PC-9 (cell line): ENCODE data around the gene HABP4. TPM values are rescaled to one million over a fixed set of nuclear protein-coding genes. Genes with fewer than 3 reads are reported as not detected.

Experiments used
- BruUV-seq: library from RNA; stranded (reverse); fragments of 400-500 nt; replicated peaks from 2 replicates; lab custom pipeline; 2021; lab: Mats Ljungman, UMichigan
- CTCF ChIA-PET: fragments of 300-600 bp; sonication (Branson Sonifier 250); formaldehyde crosslinking; loops from one replicate; lab custom pipeline; 2022; ENCODE audit warnings: antibody characterized with exemption; lab: Charles Lee
- POLR2A ChIA-PET: fragments of 300-600 bp; sonication (Branson Sonifier 250); formaldehyde crosslinking; loops from one replicate; lab custom pipeline; 2022; ENCODE audit warnings: antibody characterized with exemption; ENCODE audit not compliant: unreplicated experiment; lab: Charles Lee
- DNase-seq, 2 experiments: peaks; one replicate each; pipeline versions ENCODE4 v3.0.0 to v3.0.0-alpha.2; 2015 to 2022; ENCODE audit warnings: mixed read lengths in 1 of 2
- H2AFZ ChIP-seq: fragments of 200-600 bp; sonication (generic); 2 replicates; pipeline ENCODE4 v1.8.1; 2017; ENCODE audit warnings: antibody characterized with exemption
- H3F3A ChIP-seq: fragments of 200-600 bp; sonication (generic); 2 replicates; pipeline ENCODE4 v1.8.1; 2017; ENCODE audit warnings: antibody characterized with exemption, mild to moderate bottlenecking, low read depth; ENCODE audit not compliant: insufficient read depth
- H3K27ac ChIP-seq: fragments of 200-600 bp; sonication (generic); 2 replicates; pipeline ENCODE4 v1.6.1; 2016; ENCODE audit warnings: mixed run types
- H3K27me3 ChIP-seq: fragments of 200-600 bp; sonication (generic); 2 replicates; pipeline ENCODE4 v1.6.1; 2016; ENCODE audit warnings: low read depth, mixed run types; ENCODE audit not compliant: insufficient read depth
- H3K36me3 ChIP-seq: fragments of 200-600 bp; sonication (generic); 2 replicates; pipeline ENCODE4 v1.6.1; 2016; ENCODE audit warnings: low read depth, mixed run types
- H3K4me1 ChIP-seq: fragments of 200-600 bp; sonication (generic); replicated peaks from 2 replicates; pipeline ENCODE4 v1.6.1; 2016; ENCODE audit warnings: mixed run types; ENCODE audit not compliant: insufficient read depth
- H3K4me2 ChIP-seq: fragments of 200-600 bp; sonication (generic); 2 replicates; pipeline ENCODE4 v1.6.1; 2017; ENCODE audit warnings: mixed run types
- H3K4me3 ChIP-seq: fragments of 200-600 bp; sonication (generic); 2 replicates; pipeline ENCODE4 v1.6.1; 2016; ENCODE audit warnings: mixed run types
- H3K79me2 ChIP-seq: fragments of 200-600 bp; sonication (generic); 2 replicates; pipeline ENCODE4 v1.6.1; 2017; ENCODE audit warnings: low read depth, mixed run types
- H3K9me2 ChIP-seq: fragments of 200-600 bp; sonication (generic); 2 replicates; pipeline ENCODE4 v1.8.1; 2017; ENCODE audit warnings: mild to moderate bottlenecking; ENCODE audit not compliant: insufficient read depth
- H3K9me3 ChIP-seq: fragments of 200-600 bp; sonication (generic); 2 replicates; pipeline ENCODE4 v1.8.1; 2016; ENCODE audit warnings: low read depth; ENCODE audit not compliant: insufficient read depth
- H4K20me1 ChIP-seq: fragments of 200-600 bp; sonication (generic); 2 replicates; pipeline ENCODE4 v1.8.1; 2017; ENCODE audit not compliant: insufficient read depth
- EZH2 ChIP-seq: fragments of 200-600 bp; sonication (generic); IDR thresholded peaks from 2 replicates; pipeline ENCODE4 v1.8.0; 2017; ENCODE audit warnings: antibody characterized with exemption, low read depth
- intact Hi-C: fragments of 100-400 bp; cut with micrococcal nuclease; formaldehyde crosslinking; loops from one replicate; pipeline ENCODE4 v1.10.0; 2022; ENCODE audit not compliant: unreplicated experiment
- total RNA-seq: library from RNA; stranded (reverse); gene quantifications from 2 replicates; pipeline ENCODE4 v1.2.3, GENCODE V29; 2021
- TF ChIP-seq, protein P1 (sequence below): fragments of 200-600 bp; sonication (generic); conservative IDR thresholded peaks from 2 replicates; pipeline ENCODE4 v1.6.1; 2017; ENCODE audit warnings: mixed run types, antibody characterized with exemption, mild to moderate bottlenecking, moderate library complexity

Gene HABP4
- total RNA-seq, 1 experiment from 2014 or later: 8.1 TPM

DNA sequence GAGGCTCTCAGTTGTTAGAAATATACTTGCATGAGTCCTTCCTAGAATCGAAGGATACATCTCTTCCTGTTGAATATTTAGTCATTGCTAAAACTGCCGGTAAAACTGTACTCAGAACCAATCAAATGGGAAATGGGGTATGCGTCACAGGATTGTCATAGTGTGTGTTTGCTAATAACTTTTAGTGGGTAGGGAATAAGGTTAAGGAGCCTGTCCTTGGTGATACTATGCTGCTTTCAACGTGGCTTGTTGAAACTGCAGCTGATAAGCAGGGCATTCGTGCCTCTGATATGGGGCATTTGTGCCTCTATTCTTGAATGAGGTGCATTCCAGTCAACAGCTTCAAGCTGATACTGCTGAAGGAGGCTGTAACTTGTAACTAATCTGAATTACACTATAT lies 26.6 kb downstream of the HABP4 start:
- ChIA-PET CTCF (no interaction called here), POLR2A (no interaction called here)
- BruUV-seq: no TSS peak

DNA sequence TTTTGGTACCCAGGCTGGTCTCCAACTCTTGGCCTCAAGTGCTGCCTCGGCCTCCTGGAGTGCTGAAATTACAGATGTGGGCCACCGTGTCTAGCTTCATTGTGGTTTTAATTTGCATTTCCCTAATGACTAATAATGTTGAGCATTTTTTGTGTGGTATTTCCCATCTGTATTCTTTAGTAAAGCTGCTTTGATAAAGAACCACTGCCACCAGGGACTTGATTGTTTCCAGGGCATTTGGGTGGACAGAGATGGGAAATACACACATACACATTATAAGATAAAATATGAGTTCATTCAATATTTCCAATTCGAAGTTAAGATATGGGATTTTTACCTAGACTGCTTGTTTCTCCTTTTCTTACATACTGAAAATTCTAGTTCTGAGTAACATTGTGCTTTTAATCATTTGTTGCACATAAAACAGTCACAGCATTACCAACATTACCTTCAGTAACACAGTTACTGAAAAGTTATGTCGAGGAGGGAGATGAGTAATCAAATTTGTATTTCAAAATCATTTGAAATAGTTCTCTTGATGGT lies 28.9 kb downstream of the HABP4 start:
- Histone ChIP-seq H3K9me2 (no peaks in the 10 kb centered on the region), H2AFZ (no peak overlapping the region), H3K79me2 (no peaks in the 10 kb centered on the region), H4K20me1 (no peaks in the 10 kb centered on the region), H3K36me3 (no peaks in the 10 kb centered on the region), H3K27ac (no peak overlapping the region), H3K4me2 (no peak overlapping the region), H3K27me3 (no peaks in the 10 kb centered on the region), H3K9me3 (no peaks in the 10 kb centered on the region), H3K4me1 (no peaks in the 10 kb centered on the region), H3F3A (no peaks in the 10 kb centered on the region; the same call in 1 of the 2 replicates), H3K4me3 (no peak overlapping the region)
- no peak for DNase-seq
- ChIA-PET POLR2A (no interaction called here), CTCF (no interaction called here)
- TF ChIP-seq, protein P1, sequence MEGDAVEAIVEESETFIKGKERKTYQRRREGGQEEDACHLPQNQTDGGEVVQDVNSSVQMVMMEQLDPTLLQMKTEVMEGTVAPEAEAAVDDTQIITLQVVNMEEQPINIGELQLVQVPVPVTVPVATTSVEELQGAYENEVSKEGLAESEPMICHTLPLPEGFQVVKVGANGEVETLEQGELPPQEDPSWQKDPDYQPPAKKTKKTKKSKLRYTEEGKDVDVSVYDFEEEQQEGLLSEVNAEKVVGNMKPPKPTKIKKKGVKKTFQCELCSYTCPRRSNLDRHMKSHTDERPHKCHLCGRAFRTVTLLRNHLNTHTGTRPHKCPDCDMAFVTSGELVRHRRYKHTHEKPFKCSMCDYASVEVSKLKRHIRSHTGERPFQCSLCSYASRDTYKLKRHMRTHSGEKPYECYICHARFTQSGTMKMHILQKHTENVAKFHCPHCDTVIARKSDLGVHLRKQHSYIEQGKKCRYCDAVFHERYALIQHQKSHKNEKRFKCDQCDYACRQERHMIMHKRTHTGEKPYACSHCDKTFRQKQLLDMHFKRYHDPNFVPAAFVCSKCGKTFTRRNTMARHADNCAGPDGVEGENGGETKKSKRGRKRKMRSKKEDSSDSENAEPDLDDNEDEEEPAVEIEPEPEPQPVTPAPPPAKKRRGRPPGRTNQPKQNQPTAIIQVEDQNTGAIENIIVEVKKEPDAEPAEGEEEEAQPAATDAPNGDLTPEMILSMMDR: no peak
- TF ChIP-seq EZH2: no peak
- intact Hi-C loops: no loop called here
- no TSS peak for BruUV-seq

More for the DNA sequence above, 26.6 kb downstream of the HABP4 start:
- no peaks in the 10 kb centered on the region for H3K36me3 ChIP-seq
- H3K4me3 ChIP-seq: no peak overlapping the region
- H3K4me2 ChIP-seq: no peak overlapping the region
- no peaks in the 10 kb centered on the region for H4K20me1 ChIP-seq
- H2AFZ ChIP-seq: no peak overlapping the region
- H3K27me3 ChIP-seq: no peaks in the 10 kb centered on the region
- no peaks in the 10 kb centered on the region for H3K9me3 ChIP-seq
- no peaks in the 10 kb centered on the region for H3K79me2 ChIP-seq
- intact Hi-C loops: no loop called here
- TF ChIP-seq, protein P1: no peak
- TF ChIP-seq EZH2: no peak
- H3K27ac ChIP-seq: no peak overlapping the region
- no peaks in the 10 kb centered on the region for H3K9me2 ChIP-seq
- DNase-seq: no peak
- H3F3A ChIP-seq: no peaks in the 10 kb centered on the region
- no peaks in the 10 kb centered on the region for H3K4me1 ChIP-seq

DNA sequence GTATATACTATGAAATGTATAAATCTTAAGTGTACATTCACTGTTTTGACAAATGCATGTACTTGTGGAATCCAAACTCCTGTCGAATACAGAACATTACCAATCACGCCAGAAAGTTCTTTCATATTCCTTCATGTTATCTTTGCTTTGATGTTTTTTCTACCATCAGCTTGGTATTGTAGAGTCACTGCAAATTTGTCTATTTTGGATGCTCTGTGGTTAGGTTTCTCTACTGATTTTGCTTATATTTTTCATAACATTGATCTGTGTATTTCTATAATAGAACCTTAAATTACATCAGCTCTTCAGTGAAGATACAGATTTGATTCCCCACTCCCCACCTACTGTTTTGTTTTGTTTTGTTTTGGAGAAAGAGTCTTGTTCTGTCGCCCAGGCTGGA lies 30.8 kb downstream of the HABP4 start:
- CTCF ChIA-PET: no interaction called here
- Histone ChIP-seq H3K9me2 (no peaks in the 10 kb centered on the region), H4K20me1 (no peaks in the 10 kb centered on the region), H3K4me3 (no peak overlapping the region), H3K9me3 (no peaks in the 10 kb centered on the region), H3K79me2 (no peaks in the 10 kb centered on the region), H3K27ac (no peak overlapping the region), H3K36me3 (no peaks in the 10 kb centered on the region), H3F3A (no peaks in the 10 kb centered on the region; the same call in 1 of the 2 replicates), H3K4me2 (no peak overlapping the region), H2AFZ (no peak overlapping the region), H3K27me3 (no peaks in the 10 kb centered on the region), H3K4me1 (no peaks in the 10 kb centered on the region)
- intact Hi-C loops: no loop called here
- TF ChIP-seq EZH2: no peak
- TF ChIP-seq, protein P1: no peak
- POLR2A ChIA-PET: no interaction called here
- no peak for DNase-seq
- no TSS peak for BruUV-seq
